NT2/D1 (cell line): ENCODE data around the gene CBX2.
A peak's percentile ranks its signal among the peaks of the same experiment; 100 is the strongest.

Experiments
- DNase-seq: peaks from one replicate; pipeline ENCODE4 v3.0.0-alpha.2; 2011; ENCODE audit warnings: low read depth, low spot score
- H3K27me3 ChIP-seq: 2 replicates; pipeline ENCODE4 v1.6.0; 2011; ENCODE audit warnings: mild to moderate bottlenecking; ENCODE audit not compliant: insufficient read length, insufficient read depth
- H3K36me3 ChIP-seq: 2 replicates; pipeline ENCODE4 v1.6.1; 2011; ENCODE audit warnings: mild to moderate bottlenecking, low read length, mixed read lengths; ENCODE audit not compliant: insufficient read depth, insufficient read length
- H3K4me1 ChIP-seq: 2 replicates; pipeline ENCODE4 v1.5.1; 2011; ENCODE audit not compliant: insufficient read depth, insufficient read length
- H3K4me3 ChIP-seq: 2 replicates; pipeline ENCODE4 v1.5.1; 2011; ENCODE audit warnings: low read depth; ENCODE audit not compliant: insufficient read length
- H3K9ac ChIP-seq: 2 replicates; pipeline ENCODE4 v1.6.0; 2011; ENCODE audit warnings: low read depth; ENCODE audit not compliant: insufficient read length
- H3K9me3 ChIP-seq: 2 replicates; pipeline ENCODE4 v1.5.1; 2011; ENCODE audit warnings: mild to moderate bottlenecking, low read length; ENCODE audit not compliant: insufficient read depth
- SUZ12 ChIP-seq: IDR thresholded peaks from 2 replicates; pipeline ENCODE4 v1.6.1; 2011; ENCODE audit not compliant: insufficient read length, insufficient read depth; ENCODE audit errors: extremely low read depth
- YY1 ChIP-seq: IDR thresholded peaks from 2 replicates; pipeline ENCODE4 v1.6.1; 2011; ENCODE audit not compliant: insufficient read length, insufficient read depth
- ZNF274 ChIP-seq: IDR thresholded peaks from 2 replicates; pipeline ENCODE4 v1.6.1; 2011; ENCODE audit warnings: mild to moderate bottlenecking, low read depth, low read length

The CBX2 gene

DNA sequence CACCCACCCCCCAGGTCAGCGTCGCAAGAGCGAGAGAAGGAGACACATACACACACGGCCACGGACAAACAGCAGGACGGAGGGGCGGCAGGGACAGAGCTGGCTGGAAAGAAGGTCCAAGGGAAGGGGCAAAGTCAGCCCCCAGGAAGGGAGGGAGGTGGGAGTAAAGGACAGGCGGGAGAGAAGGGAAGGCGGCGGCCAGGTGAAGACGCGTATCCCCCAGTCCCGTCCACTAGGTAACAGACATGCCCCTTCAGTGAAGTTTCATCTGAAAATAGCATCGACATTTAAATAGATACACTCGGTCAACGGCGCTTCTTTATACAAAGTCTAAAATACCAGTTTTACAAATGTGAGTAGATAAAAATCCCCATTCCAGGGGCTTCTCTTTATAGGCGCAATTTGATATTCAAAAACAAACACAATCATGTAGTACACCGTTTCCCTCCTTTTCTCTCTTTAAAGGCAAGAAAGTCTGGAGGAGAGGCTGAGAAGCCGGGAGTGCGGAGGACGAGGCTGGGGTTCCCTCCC, 14.5 kb downstream of the CBX2 start:
- no peak for TF ChIP-seq YY1
- no peak for TF ChIP-seq SUZ12
- no peak for TF ChIP-seq ZNF274
- Histone ChIP-seq H3K4me3 (no peak overlapping the region), H3K4me1 (peaks cover 16% of the 10 kb centered on the region), H3K36me3 (peaks cover 18% of the 10 kb centered on the region), H3K9me3 (no peaks in the 10 kb centered on the region), H3K9ac (no peak overlapping the region), H3K27me3 (peaks cover 70% of the 10 kb centered on the region)
- no peak for DNase-seq

DNA sequence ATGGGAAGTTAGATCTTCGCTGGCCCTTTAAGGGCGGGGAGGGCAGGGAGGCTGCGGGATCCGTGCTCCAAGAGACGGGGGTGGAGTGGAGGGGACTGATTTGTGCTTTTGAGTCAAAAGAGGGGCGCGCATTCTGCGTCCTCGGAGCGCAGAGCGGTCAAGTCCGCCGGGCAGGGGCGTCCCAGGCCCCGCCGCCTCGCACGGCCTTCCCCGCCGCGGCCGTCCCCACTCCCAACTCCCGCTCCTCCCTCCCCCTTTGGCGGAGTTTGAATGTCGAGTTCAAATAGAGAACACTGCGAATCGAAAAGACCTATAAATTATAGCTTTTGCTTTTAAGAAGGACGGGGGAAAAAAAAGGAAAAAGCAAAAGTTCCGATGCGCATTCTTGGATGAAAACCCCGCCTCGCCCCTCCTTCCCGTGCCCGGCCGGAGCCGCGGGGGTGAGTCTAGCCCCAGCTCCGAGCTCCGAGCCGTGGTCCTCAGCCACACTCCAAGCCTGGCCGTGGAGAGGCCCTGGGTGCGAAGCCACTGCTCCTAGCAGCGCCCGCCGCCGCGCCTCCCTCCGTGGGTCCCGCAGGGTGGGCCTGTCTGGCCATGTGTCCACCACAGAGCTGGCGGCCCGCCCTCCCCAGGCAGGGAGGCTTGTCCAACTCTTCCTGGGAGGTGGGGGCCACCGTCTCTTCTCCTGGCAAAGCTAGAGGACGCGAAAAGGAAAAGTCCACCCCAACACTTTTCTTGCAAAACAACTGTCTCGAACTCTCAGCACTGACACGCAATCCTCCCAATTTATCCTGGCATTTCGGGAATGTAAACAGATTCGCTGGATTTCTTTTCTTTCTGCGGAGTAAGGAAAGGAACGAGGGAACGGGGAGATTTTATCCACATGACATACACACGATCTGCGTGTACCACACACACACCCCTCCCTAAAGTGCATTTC, 15.3 kb downstream of the CBX2 start:
- Histone ChIP-seq H3K4me1 (peaks cover 18% of the 10 kb centered on the region), H3K36me3 (peaks cover 18% of the 10 kb centered on the region), H3K9me3 (no peaks in the 10 kb centered on the region), H3K4me3 (peak overlapping the region; percentile 29), H3K27me3 (peaks cover 77% of the 10 kb centered on the region), H3K9ac (peak overlapping the region; percentile 51)
- TF ChIP-seq SUZ12 (peak; percentile 48), YY1 (no peak)
- no peak for DNase-seq

DNA sequence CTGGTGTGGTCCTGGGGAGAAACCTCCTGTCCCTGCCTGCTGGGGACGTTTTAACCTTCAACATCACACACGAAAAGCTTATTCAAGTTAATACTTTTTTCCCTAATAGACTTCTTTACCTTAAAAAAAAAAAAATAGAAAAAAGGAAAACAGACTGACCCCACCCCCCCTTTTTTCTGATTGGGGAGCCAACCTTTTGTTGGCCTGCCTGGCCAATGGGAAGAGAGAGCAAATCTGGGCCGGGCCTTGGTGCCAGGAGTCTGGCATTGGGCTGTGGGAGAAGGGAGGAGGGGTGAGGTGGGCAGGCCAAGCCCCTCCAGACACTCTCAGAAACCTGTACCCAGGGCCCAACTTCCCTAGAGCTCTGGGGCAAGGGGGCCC, 16.0 kb downstream of the CBX2 start:
- peaks cover 21% of the 10 kb centered on the region for H3K4me1 ChIP-seq
- no peak overlapping the region for H3K9ac ChIP-seq

DNA sequence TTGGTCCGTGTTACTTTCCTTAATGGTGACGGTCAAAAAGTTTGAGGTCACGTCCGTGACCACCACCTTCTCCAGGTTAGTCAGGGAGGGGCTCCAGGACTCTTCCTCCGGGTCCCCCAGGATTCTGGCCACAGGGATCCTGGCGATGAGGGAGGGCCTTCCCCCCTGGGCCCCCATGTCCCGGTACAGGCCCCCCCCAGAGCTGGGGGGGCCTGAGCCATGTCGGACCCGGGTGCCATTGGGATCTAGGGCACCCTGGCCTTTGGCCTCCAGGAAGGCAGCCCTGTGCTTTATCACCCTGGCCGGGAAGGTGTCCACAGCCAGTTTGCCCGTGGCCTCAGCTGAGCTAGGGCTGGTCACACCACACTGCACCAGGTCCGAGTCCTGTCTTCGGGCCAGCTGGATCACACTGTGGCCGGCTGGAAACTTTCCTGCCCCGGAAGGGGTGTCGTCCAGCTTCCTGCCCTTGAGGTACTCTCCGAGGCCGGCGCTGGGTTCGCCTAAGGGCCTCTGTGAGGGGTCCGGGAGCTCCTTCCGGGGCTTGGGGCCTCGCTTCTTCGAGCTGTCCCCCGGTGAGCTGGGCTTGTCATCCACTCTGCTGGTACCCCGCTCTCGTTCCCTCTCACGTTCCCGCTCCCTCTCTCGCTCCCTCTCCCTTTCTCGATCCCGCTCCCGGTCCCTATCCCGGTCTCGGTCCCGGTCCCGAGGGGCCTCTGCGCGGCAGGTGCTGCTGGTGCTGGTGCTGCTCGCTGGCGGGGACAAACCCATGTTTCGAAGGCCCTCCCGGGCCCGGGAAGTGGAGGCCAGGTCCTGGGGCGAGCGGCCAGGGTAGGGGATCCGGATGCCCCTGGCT, 16.9 kb downstream of the CBX2 start:
- H3K9ac ChIP-seq, result no peak overlapping the region
- no peak for DNase-seq
- H3K9me3 ChIP-seq, result no peaks in the 10 kb centered on the region
- peaks cover 90% of the 10 kb centered on the region for H3K27me3 ChIP-seq
- TF ChIP-seq ZNF274, result no peak
- TF ChIP-seq SUZ12, result no peak
- no peak for TF ChIP-seq YY1
- H3K4me3 ChIP-seq, result no peak overlapping the region
- H3K4me1 ChIP-seq, result peaks cover 25% of the 10 kb centered on the region
- peaks cover 18% of the 10 kb centered on the region for H3K36me3 ChIP-seq

More for the DNA sequence above, 16.0 kb downstream of the CBX2 start:
- Histone ChIP-seq H3K27me3 (peaks cover 83% of the 10 kb centered on the region), H3K9me3 (no peaks in the 10 kb centered on the region), H3K4me3 (peak overlapping the region; percentile 29), H3K36me3 (peaks cover 18% of the 10 kb centered on the region)
- no peak for DNase-seq
- TF ChIP-seq YY1 (no peak), ZNF274 (no peak), SUZ12 (no peak)

DNA sequence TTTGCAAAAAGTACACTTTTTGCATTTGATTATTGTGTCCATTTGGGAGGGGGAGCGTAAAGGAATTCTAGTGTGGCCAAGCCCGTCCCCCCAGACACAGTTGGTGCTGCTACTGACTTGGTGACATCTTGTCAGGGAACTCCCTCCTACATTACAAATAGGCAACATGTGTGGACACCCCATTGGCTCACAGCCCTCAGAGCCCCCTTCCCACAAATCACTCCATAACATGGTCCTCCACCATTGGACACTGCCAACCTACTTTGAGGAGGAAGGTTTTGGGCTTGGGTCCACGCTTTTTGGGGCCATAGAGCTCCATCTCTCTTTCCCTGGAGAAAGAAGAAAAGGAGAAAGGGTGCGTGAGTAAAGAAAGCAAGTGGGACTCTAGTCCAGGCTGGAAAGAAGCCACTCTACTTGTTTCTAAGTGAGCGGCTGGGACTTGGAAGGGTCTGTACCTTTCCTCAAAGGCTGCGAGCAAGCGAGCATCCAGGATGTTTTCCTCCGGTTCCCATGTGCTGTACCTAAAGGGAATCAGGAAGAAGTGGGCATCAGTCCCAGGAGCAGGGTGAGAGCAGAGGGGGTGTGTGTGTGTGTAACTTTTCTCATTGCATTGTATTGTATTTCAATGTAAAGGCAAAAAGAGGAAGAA, 18.0 kb downstream of the CBX2 start:
- H3K4me1 ChIP-seq, result peaks cover 26% of the 10 kb centered on the region
- TF ChIP-seq YY1, result no peak
- no peak for TF ChIP-seq ZNF274
- no peak for TF ChIP-seq SUZ12
- H3K36me3 ChIP-seq, result peaks cover 18% of the 10 kb centered on the region
- no peak for DNase-seq
- peak overlapping the region; percentile 88 for H3K9ac ChIP-seq
- H3K27me3 ChIP-seq, result peaks cover 90% of the 10 kb centered on the region
- H3K9me3 ChIP-seq, result no peaks in the 10 kb centered on the region
- H3K4me3 ChIP-seq, result peak overlapping the region; percentile 73

DNA sequence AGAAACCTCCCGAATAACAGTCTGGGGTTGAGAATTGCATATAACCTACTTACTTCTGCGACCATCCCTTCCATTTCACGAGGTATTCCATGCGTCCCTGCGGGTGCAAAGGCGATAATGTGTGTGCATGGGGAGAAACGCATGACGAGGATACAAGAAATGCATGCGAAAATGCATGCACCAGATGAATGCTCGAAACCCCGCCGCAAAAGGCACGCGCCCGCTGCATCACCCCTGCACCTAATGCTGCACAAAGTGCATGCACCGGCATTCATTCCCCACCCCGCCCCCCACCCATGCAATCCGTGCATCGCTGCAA, 18.5 kb downstream of the CBX2 start:
- DNase-seq, result no peak
- peaks cover 28% of the 10 kb centered on the region for H3K4me1 ChIP-seq
- H3K27me3 ChIP-seq, result peaks cover 90% of the 10 kb centered on the region

More for the DNA sequence above, 18.5 kb downstream of the CBX2 start:
- TF ChIP-seq SUZ12 (no peak), YY1 (no peak), ZNF274 (no peak)
- Histone ChIP-seq H3K36me3 (peaks cover 18% of the 10 kb centered on the region), H3K9ac (peak overlapping the region; percentile 88), H3K4me3 (peak overlapping the region; percentile 73), H3K9me3 (no peaks in the 10 kb centered on the region)
